ENCODE measurements around the gene MYO18B.

Gene MYO18B

GRCh38 chr22:25777411-25777810 is 35.4 kb downstream of the MYO18B start:
- DNase-seq (ENCODE audit: low spot score), result no peak

- peak; percentile 71 for DNase-seq (ENCODE audit: low spot score)
Measured at GRCh38 chr22:25777870-25778269, 35.9 kb downstream of the MYO18B start.

- no peak for DNase-seq (ENCODE audit: low spot score)
Measured at GRCh38 chr22:25779426-25779825, 37.4 kb downstream of the MYO18B start.

- DNase-seq (ENCODE audit: low spot score), result no peak
Measured at GRCh38 chr22:25779890-25780289, 37.9 kb downstream of the MYO18B start.

GRCh38 chr22:25780673-25781072 is 38.7 kb downstream of the MYO18B start:
- DNase-seq (ENCODE audit: low spot score), result no peak

GRCh38 chr22:25781801-25782200 is 39.8 kb downstream of the MYO18B start:
- no peak for DNase-seq (ENCODE audit: low spot score)

- DNase-seq (ENCODE audit: low spot score), result no peak
Measured at GRCh38 chr22:25782831-25783230, 40.8 kb downstream of the MYO18B start.

- no peak for DNase-seq (ENCODE audit: low spot score)
Measured at GRCh38 chr22:25783856-25784255, 41.9 kb downstream of the MYO18B start.

GRCh38 chr22:25786165-25786564 is 44.2 kb downstream of the MYO18B start:
- no peak for DNase-seq (ENCODE audit: low spot score)

GRCh38 chr22:25791556-25791955 is 49.6 kb downstream of the MYO18B start:
- DNase-seq (ENCODE audit: low spot score), result no peak

- no peak for DNase-seq (ENCODE audit: low spot score)
Measured at GRCh38 chr22:25795478-25795877, 53.5 kb downstream of the MYO18B start.

- no peak for DNase-seq (ENCODE audit: low spot score)
Measured at GRCh38 chr22:25797498-25798290, 55.7 kb downstream of the MYO18B start.

- DNase-seq (ENCODE audit: low spot score), result no peak
Measured at GRCh38 chr22:25800766-25801165, 58.8 kb downstream of the MYO18B start.

- DNase-seq (ENCODE audit: low spot score), result no peak
Measured at GRCh38 chr22:25802018-25802417, 60.0 kb downstream of the MYO18B start.

GRCh38 chr22:25804676-25805075 is 62.7 kb downstream of the MYO18B start:
- DNase-seq (ENCODE audit: low spot score), result no peak

- DNase-seq (ENCODE audit: low spot score), result no peak
Measured at GRCh38 chr22:25806579-25806978, 64.6 kb downstream of the MYO18B start.

GRCh38 chr22:25814685-25815084 is 72.7 kb downstream of the MYO18B start:
- DNase-seq (ENCODE audit: low spot score), result no peak

- DNase-seq (ENCODE audit: low spot score), result no peak
Measured at GRCh38 chr22:25815561-25815960, 73.6 kb downstream of the MYO18B start.

GRCh38 chr22:25816522-25817059 is 74.6 kb downstream of the MYO18B start:
- no peak for DNase-seq (ENCODE audit: low spot score)

GRCh38 chr22:25817092-25817943 is 75.3 kb downstream of the MYO18B start:
- no peak for DNase-seq (ENCODE audit: low spot score)

GRCh38 chr22:25818541-25818940 is 76.6 kb downstream of the MYO18B start:
- no peak for DNase-seq (ENCODE audit: low spot score)

GRCh38 chr22:25822344-25822743 is 80.4 kb downstream of the MYO18B start:
- no peak for DNase-seq (ENCODE audit: low spot score)

- DNase-seq (ENCODE audit: low spot score), result no peak
Measured at GRCh38 chr22:25823276-25823675, 81.3 kb downstream of the MYO18B start.
